DOHH2 (cell line): ENCODE measurements around the gene FCRL5.

Experiments
- H3F3A ChIP-seq: fragments of 200-600 bp; sonication (generic), shearing (Covaris generic); 2 replicates; pipeline ENCODE4 v1.6.0; 2016; ENCODE audit warnings: antibody characterized with exemption, mild to moderate bottlenecking; ENCODE audit not compliant: control insufficient read depth, insufficient read depth
- H3K27ac ChIP-seq: fragments of 200-600 bp; sonication (generic); 2 replicates; pipeline ENCODE4 v1.5.1; 2014; ENCODE audit warnings: low read depth, mild to moderate bottlenecking, low read length, moderate library complexity
- H3K27me3 ChIP-seq: fragments of 200-600 bp; sonication (generic); 2 replicates; pipeline ENCODE4 v1.6.1; 2014; ENCODE audit warnings: mild to moderate bottlenecking, low read length, mixed read lengths; ENCODE audit not compliant: control insufficient read depth
- H3K36me3 ChIP-seq: fragments of 200-600 bp; sonication (generic); 2 replicates; pipeline ENCODE4 v1.6.1; 2014; ENCODE audit warnings: mild to moderate bottlenecking, low read length, moderate library complexity, mixed read lengths; ENCODE audit not compliant: control insufficient read depth
- H3K4me1 ChIP-seq: fragments of 200-600 bp; sonication (generic); 2 replicates; pipeline ENCODE4 v1.6.1; 2014; ENCODE audit warnings: mild to moderate bottlenecking, low read length, mixed read lengths; ENCODE audit not compliant: control insufficient read depth
- H3K4me2 ChIP-seq: fragments of 200-600 bp; sonication (generic); 2 replicates; pipeline ENCODE4 v1.6.0; 2014; ENCODE audit warnings: mild to moderate bottlenecking, low read length, moderate library complexity
- H3K4me3 ChIP-seq: fragments of 200-600 bp; sonication (generic); 2 replicates; pipeline ENCODE4 v1.5.1; 2014; ENCODE audit warnings: mild to moderate bottlenecking, low read length, mixed read lengths
- H3K79me2 ChIP-seq: fragments of 200-600 bp; sonication (generic); 2 replicates; pipeline ENCODE4 v1.6.1; 2014; ENCODE audit warnings: mild to moderate bottlenecking, low read length, mixed read lengths; ENCODE audit not compliant: control insufficient read depth
- H3K9me2 ChIP-seq: fragments of 200-600 bp; sonication (generic); replicated peaks from 2 replicates; pipeline ENCODE4 v1.6.1; 2014; ENCODE audit warnings: mild to moderate bottlenecking, low read length, mixed read lengths; ENCODE audit not compliant: control insufficient read depth
- H3K9me3 ChIP-seq: fragments of 200-600 bp; sonication (generic); 2 replicates; pipeline ENCODE4 v1.6.1; 2014; ENCODE audit warnings: antibody characterized with exemption, low read length, mixed read lengths; ENCODE audit not compliant: control insufficient read depth, insufficient read depth
- H4K20me1 ChIP-seq: fragments of 200-600 bp; sonication (generic); 2 replicates; pipeline ENCODE4 v1.6.0; 2014; ENCODE audit warnings: low read depth, mild to moderate bottlenecking, antibody characterized with exemption, low read length, moderate library complexity; ENCODE audit not compliant: control insufficient read depth, insufficient read depth
- EZH2phosphoT487 ChIP-seq: fragments of 200-600 bp; sonication (generic); IDR thresholded peaks from 2 replicates; pipeline ENCODE4 v1.6.1; 2017; ENCODE audit warnings: borderline replicate concordance, mild to moderate bottlenecking, antibody characterized with exemption, low read length, moderate library complexity, mixed read lengths
- TF ChIP-seq, protein P1 (sequence below): fragments of 200-600 bp; sonication (generic); IDR thresholded peaks from one replicate; pipeline ENCODE4 v1.5.1; 2014; ENCODE audit warnings: antibody characterized with exemption, mild to moderate bottlenecking, low read depth, low read length; ENCODE audit not compliant: poor library complexity, severe bottlenecking

The FCRL5 gene

DNA sequence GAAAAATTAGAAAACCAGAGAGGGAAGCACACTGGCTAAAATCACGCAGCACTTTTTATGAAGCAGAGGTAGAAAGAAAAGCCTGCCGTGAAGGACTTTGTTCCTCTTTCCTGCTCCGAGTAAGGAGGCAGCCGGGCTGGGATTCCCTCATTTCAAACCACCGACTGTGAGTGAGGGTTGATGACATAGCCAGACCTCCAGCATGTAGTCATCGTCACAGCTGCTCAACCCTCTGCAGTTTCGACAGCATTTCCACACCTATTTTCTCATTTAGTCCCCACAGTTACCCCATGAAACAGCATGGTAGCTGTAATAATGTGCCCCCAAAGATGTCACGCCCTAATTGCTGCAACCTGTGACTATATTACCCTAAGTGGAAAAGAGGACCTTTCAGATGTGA is 35.3 kb downstream of the FCRL5 start:
- Histone ChIP-seq H3K4me1 (peaks cover 27% of the 10 kb centered on the region), H3K79me2 (no peaks in the 10 kb centered on the region), H3K27ac (no peak overlapping the region), H3F3A (peaks cover 11% of the 10 kb centered on the region), H4K20me1 (no peaks in the 10 kb centered on the region), H3K4me2 (no peak overlapping the region), H3K4me3 (no peak overlapping the region), H3K9me2 (no peaks in the 10 kb centered on the region), H3K27me3 (no peaks in the 10 kb centered on the region), H3K9me3 (no peaks in the 10 kb centered on the region), H3K36me3 (no peaks in the 10 kb centered on the region)
- no peak for TF ChIP-seq EZH2phosphoT487
- TF ChIP-seq, protein P1, sequence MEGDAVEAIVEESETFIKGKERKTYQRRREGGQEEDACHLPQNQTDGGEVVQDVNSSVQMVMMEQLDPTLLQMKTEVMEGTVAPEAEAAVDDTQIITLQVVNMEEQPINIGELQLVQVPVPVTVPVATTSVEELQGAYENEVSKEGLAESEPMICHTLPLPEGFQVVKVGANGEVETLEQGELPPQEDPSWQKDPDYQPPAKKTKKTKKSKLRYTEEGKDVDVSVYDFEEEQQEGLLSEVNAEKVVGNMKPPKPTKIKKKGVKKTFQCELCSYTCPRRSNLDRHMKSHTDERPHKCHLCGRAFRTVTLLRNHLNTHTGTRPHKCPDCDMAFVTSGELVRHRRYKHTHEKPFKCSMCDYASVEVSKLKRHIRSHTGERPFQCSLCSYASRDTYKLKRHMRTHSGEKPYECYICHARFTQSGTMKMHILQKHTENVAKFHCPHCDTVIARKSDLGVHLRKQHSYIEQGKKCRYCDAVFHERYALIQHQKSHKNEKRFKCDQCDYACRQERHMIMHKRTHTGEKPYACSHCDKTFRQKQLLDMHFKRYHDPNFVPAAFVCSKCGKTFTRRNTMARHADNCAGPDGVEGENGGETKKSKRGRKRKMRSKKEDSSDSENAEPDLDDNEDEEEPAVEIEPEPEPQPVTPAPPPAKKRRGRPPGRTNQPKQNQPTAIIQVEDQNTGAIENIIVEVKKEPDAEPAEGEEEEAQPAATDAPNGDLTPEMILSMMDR = no peak

DNA sequence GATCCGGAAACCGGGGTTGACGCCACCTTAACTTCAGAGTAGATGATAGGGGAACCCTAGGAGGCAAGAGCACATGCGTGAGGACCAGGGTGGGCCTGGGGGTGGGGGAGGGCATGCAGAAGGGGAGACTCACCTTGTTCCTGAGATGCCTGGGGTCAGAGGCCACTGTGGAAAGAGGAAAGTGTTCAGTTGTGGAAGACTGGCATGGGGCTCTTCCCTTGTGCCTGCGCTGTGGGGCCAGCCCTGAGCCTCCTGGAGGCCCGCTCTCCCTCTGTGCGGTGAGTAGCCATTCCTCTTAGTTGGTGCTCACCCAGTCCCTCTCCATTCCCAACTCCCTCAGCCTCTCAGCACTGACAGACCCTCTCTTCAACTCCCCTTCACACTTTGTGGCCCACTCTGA is 36.6 kb downstream of the FCRL5 start:
- H3F3A ChIP-seq = peaks cover 24% of the 10 kb centered on the region
- H3K79me2 ChIP-seq = no peaks in the 10 kb centered on the region
- no peaks in the 10 kb centered on the region for H4K20me1 ChIP-seq
- no peak overlapping the region for H3K4me2 ChIP-seq
- no peaks in the 10 kb centered on the region for H3K27me3 ChIP-seq
- H3K36me3 ChIP-seq = peaks cover 8% of the 10 kb centered on the region
- no peaks in the 10 kb centered on the region for H3K9me3 ChIP-seq
- peaks cover 40% of the 10 kb centered on the region for H3K4me1 ChIP-seq
- H3K27ac ChIP-seq = no peak overlapping the region
- no peaks in the 10 kb centered on the region for H3K9me2 ChIP-seq
- H3K4me3 ChIP-seq = no peak overlapping the region
- TF ChIP-seq, protein P1 = no peak
- no peak for TF ChIP-seq EZH2phosphoT487

DNA sequence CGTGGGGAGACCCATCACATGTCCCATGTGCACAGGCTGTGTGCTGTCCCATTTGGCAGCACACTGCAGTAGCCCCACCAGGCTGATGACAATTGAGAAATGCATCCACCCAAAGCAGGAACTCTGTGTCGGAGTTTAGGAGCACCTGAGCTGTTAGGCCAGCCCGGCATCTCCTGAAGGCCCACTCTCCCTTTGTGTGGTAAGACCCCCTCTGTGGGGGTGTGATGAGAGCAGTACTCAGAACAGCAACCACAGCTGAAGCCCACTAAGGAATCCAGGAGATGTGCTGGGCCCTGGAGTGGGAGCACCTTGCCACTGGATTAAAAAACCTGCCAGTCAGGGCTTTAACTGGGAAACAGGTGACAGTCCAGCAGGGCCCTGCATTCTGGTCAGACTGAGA is 37.2 kb downstream of the FCRL5 start:
- Histone ChIP-seq H3K4me3 (no peak overlapping the region), H3K79me2 (no peaks in the 10 kb centered on the region), H3K4me1 (peaks cover 46% of the 10 kb centered on the region), H3K27ac (no peak overlapping the region), H3K9me2 (no peaks in the 10 kb centered on the region), H3K4me2 (no peak overlapping the region), H3K27me3 (no peaks in the 10 kb centered on the region), H4K20me1 (no peaks in the 10 kb centered on the region), H3K36me3 (peaks cover 8% of the 10 kb centered on the region), H3F3A (peaks cover 24% of the 10 kb centered on the region), H3K9me3 (no peaks in the 10 kb centered on the region)
- TF ChIP-seq, protein P1 = no peak
- TF ChIP-seq EZH2phosphoT487 = no peak
